NCI-H82 treated with DMSO at 0.1 percent for 48 hours (cell line): ENCODE measurements around the gene GPR176.

ENCODE experiments used
- DNase-seq: peaks from one replicate; lab custom pipeline; 2025; ENCODE audit not compliant: unreplicated experiment; lab: John Stamatoyannopoulos, UW

Gene GPR176, protein sequence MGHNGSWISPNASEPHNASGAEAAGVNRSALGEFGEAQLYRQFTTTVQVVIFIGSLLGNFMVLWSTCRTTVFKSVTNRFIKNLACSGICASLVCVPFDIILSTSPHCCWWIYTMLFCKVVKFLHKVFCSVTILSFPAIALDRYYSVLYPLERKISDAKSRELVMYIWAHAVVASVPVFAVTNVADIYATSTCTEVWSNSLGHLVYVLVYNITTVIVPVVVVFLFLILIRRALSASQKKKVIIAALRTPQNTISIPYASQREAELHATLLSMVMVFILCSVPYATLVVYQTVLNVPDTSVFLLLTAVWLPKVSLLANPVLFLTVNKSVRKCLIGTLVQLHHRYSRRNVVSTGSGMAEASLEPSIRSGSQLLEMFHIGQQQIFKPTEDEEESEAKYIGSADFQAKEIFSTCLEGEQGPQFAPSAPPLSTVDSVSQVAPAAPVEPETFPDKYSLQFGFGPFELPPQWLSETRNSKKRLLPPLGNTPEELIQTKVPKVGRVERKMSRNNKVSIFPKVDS

DNA sequence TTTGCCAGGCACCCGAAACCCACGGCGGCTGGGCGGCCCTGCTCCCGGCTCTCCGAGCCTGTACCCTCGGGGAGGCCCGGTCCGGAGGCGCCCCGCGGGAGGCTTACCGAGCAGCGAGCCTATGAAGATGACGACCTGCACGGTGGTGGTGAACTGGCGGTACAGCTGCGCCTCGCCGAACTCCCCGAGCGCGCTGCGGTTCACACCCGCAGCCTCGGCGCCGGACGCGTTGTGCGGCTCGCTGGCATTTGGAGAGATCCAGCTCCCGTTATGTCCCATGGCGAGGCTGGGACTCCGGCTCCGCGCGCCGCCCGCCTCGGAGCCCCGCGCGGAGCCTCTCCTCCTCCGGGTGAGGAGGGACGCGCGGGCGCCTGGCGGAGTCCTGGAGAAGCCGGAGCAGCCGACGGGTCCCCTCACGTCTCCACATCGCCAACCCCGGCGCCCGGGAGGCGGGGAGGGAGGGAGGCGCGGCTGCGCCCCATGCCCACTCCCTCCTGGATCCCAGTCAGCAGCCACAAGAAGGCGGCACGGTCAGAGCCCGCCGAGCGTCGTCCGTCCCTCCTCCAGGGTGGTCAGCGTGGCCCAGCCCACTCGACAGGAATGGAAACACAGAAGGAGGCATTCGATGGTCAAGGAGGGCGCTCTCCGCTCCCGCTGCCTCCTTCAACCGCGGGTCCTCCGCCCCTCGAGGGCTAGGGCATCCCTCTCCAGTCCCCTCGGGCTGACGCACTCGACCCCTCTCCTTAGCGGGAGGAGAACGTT lies at the start of gene GPR176:
GPR176 (minus strand) TSS at position 519 of the 762 bp plus-strand sequence; CDS start at position 279, 240 bp downstream.
- DNase-seq: no peak

DNA sequence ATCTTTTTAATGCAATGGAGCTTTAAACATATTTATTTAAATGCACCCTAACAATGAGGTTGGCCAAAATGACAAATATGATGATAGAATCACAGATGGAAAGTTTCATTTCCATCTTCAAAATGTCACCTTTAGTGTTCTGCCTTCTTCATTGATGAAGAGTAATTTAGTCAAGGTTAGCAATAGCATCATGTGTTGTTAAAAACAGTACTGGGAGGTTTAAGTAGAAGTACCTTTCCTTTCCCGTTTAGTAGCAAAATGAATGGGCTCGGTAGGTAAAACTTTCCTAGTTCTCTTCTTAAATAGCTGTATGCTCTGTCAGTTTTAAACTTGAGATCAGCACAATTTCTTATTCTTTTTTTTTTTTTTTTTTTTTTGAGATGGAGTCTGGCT lies 48.9 kb upstream of the GPR176 start:
- DNase-seq: no peak

DNA sequence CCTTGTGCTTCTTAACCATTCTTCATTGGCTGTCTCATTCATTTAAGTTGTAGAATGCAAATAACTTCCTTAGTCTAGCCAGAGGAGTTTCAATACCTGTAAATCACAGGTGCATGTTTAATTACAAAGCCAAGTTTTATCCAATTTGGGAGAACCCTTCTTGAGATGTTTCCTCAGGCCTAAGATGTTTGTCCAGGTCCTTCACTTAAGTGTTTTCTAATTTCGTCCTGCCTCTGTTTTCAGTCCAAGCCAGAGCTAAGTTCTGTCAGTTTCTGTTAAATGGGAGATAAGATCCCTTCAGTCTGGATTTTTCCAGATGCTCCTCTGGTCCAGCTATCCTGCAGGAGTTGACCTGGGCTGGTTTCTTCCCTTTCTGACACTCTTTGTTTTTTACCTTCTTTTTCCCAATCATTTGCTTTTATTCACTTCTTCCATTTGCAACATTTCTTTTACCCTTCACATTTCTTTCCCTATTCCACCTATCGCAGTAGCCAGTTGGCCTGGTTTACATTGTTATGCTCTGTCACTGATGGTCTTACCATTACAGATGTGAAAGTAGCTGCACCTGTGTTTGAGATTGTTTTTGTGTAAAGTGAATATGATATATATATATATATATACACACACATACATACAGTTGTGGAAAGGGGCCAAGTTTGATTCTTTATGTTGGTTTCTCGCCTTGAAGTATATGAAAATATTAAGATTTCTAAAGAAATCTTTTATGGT lies 48.4 kb upstream of the GPR176 start:
- DNase-seq: no peak

DNA sequence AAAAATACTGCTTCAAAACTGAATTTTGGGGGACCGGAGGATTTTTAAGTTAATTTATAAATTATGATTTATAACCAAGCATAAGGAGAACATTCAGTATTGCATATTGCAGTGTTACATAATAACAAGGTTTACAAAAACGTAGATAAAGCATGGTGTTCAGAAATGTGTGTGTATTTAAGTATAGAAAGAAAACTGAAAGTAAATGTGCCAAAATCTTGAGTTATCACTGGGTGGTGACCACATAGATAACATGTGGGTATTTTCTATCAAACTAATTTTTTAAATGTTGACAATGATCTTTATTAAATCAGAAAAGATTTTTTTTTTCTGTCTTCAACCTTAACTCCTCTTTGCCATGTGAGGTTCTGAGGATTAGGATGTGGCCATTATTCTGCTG lies 46.5 kb upstream of the GPR176 start:
- no peak for DNase-seq

DNA sequence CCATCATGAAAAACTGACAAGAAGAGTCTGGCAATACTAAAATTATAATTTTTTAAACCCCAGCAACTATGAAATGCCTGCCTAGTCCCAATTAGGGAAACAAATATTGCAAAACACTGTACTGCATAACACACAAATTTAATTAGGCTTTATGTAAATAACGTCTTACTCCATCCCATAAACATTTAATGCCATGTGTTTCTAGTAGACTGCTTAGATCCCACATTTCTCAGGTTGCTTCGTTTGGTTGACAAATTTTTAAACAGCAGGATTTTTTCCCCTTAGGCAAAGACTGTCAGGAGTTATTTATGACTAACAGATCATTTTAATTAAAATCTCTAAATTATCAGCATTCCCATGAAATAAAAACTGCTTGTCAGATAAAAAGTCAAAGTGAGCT lies 43.7 kb upstream of the GPR176 start:
- no peak for DNase-seq

DNA sequence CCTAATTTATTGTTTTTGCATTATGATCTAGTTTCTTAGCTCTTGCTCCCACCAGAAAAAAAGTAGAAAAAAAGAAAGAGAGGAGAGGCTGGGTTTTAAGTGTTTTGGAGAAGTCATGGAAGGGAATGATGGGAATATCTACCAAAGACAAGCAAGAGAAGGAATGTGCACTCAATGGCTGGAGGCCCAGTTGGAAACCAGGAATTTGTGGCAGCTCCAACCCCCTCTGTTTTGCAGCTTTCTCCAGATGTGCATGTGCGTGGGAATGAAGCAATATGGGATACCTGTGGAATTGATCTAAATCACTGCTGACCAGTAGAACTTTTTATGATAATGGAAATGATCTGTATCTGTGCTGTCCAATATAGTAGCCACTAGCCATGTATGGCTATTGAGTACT lies 41.0 kb upstream of the GPR176 start:
- no peak for DNase-seq

DNA sequence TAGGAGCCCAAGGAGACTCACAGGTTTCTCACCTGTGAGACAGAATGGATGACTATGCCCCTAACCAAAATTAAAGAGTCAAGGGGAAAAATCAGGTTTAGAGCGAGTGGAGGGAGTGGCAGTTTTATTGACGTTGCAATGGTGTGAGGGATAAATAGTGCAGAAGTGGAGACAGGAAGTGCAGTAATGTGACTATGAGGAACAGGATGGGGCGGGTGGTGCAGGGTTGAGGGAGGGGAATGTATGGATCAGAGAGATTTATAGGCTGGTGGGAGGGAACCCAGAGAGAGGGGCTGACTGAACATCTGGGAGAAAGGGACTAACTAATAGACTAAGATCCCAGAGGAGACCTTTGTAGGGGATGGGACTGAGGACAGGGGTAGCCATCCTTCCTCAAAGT lies 40.3 kb upstream of the GPR176 start:
- no peak for DNase-seq

DNA sequence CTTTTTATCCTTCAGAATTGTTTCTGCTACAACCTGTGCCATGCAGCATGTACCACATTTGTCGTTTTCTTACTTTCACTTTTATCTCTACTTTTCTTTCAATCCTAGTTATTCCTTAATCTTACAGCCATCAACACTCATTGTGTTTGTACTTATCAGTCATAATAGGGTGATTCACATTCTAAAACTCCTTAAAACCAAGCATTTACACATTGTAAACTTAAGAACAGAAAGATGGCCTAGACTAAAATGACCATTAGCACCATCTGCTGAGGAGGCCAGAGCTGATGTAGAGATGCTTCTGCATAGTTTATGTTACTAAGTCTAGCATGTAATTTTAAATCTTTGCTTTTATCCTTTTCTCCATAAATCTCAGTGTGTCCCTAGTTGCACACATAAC lies 39.3 kb upstream of the GPR176 start:
- DNase-seq: no peak

DNA sequence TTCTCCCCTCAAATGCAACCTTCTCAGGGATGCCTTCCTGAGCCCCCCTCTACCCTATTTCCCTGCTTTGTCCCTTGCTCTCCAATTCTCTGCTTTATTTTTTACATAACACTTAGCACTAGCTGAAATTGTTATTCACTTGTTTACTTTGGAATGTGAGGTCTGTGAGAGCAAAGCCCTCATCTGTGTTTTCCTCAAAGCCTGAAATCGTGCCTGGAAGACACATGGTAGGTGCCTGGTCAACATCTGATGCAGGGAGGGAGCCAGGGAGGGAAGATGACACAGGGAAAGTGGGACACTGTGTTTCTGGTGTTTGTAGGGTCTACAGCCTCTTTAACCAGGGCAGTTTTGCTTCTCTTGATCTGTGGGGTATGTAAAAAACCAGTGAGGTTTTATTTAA lies 37.4 kb upstream of the GPR176 start:
- DNase-seq: no peak

DNA sequence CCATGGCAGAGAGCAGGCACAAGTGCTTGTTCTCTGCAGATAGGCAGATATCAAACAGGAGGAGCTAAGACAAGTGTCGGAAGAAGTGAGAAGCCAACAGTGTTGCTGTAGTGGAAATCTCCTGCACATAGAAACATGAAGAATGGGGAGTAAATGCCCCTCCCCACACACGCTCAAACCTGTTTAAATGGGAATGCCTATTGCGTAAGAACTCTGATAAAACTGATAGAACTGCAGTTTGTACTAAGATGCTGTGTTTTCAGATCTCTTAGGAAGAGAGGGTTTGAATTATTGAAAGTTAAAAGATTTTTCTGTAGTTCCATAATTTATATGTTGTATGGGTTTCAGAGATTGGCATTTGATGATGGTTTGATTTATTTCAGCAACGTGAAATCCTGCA lies 33.5 kb upstream of the GPR176 start:
- DNase-seq: no peak

DNA sequence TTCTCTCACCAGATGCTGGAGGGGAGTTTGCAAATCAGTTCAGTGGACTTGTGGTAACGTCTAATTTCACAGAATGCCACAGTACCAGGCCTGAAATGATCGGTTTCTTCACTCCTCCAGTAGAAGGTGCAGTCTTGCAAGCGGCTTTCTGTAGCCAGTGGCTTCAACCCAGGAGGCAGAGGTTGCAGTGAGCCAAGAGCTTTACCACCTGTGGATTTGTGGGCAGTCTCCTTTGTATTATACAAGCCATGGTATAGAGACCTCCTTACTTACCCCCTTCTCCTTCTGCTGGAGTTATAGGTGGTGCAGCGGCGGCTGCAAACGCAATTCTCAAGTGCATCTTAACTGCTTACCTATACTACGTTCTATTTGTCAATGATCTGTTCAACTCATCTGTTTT lies 31.5 kb upstream of the GPR176 start:
- DNase-seq: no peak

DNA sequence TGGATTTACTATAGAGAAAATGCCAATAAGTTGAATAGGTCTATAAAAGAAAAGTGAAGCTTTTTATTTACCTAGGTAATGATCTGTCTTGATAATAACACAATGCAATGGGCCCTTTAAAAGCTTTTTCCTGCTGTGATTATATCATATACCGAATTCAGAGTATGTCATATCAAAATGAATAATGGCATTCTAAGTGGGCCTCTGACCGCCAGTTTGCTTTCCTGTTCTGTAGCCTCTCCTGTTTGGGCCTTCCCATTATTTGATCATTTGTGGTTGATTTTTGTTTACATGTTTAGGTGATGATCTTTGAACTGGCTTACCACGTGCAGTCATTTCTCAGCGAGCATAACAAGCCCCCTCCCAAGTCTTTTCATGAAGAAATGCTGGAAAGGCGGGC lies 28.8 kb upstream of the GPR176 start:
- no peak for DNase-seq

DNA sequence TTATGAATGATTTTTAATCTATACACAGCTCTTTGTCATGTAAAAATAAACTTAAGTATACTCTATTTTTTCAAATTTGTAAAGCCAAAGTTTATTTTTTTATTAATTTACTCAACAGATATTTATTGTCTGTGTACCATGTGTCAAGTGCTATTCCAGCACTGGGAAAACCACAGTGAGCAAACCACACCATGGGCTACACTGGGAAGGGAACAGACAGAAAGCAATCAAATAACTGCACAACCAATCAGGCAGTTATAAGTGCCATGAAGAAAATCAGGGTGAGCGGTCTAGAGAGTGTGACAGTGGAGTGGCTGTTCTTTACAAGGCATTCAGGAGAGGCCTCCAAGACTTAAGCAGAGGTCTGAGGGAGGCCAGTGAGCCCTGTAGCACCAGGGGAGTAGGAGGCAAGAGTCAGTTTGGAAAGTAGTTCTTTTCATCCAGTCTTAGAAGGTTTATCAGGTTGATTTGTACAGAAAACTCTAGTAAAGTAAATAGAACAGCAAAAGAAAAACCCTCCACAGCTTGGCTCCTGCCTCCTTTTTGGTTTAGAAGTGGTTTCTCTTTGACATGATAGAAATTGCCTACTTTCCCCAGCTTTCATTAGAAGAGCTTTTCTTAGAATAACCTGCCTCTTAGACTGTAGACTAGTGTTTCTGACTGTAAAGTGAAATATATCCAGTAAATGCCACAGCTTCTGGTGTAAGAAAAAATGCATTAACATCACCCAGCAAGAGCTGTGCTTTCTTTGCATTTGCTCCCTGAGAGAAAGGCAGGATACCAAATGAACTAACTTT lies 27.5 kb upstream of the GPR176 start:
- no peak for DNase-seq

DNA sequence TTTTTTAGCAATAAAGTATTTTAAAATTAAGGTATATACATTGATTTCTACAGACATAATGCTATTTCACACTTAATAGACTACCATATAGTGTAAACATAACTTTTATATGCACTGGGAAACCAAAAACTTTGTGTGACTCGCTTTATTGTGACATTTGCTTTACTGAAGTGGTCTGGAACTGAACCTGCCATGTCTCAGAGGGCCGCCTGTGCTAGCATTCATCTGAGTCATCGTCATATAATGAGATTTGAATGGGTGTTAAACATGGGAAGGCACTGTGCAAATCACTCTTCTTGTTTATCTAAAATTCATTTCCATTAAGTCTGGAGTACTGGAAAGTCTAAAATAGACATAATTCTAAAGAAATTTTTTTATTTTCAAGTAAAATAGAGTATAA lies 26.8 kb upstream of the GPR176 start:
- no peak for DNase-seq

DNA sequence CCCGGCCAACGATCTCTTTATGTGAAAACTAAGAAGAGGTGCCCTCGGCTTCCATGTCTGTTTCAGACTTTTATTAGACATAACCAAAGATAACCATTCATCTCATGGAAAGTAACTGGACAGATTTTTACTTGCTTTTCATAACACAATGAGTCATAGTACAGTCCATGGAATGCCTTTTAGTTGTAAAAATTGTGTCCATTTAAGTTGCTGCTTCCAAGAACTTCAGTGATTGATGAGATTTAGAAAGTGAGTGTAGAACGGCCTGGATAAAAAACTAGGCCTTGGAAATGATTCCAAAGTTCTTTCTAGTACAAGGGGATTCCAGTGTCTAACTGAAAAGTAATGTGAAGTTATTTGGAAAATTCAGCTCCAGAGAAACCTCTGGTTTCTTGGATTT lies 24.7 kb upstream of the GPR176 start:
- DNase-seq: no peak

DNA sequence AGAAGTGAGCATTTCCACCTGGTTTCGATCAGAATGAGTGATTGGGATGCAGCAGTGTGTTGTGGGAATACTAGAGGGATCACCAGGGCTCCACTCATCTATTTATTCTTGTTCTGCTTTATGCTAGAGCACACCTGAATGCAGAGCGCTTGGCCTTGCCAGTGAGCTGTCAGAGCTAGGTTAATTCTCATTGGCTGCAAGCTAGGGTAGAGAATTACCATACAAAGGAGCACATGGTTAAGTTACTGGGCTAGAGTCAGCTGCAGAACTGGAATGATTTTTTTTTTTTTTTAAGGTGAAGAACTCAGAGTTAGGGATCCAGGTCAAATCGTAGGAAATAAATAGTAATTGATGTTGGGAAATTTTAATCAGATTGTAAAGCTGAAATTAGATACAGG lies 22.7 kb upstream of the GPR176 start:
- DNase-seq: no peak

DNA sequence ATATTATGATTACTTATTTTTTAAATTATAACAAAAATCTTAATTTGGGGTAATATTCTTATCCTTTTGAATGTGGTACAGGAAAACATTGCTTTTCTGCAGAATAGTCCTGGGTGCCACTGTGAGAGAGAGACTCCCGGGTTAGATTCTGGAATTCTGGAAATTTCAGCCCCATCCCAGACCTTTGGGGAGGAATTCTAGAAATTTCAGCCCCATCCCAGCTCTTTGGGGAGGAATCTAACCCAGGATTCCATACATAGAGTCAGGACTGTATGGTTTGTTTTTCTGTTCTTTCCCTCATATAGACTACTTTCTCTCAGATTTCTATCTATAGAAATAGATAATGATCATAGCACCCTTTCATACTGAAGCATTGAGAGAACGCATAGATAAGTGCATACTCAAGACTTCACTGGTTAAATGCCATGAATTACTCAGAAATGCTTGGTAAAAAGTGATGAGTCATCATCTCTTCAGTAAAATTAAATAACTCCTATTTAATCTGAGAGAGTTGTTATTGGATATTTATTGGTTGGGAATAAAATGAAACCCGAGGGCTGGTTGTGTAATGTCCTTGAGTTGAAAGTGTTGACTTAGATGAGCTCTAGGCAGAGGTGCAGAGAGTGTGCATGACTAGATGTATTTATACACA lies 22.2 kb upstream of the GPR176 start:
- no peak for DNase-seq

DNA sequence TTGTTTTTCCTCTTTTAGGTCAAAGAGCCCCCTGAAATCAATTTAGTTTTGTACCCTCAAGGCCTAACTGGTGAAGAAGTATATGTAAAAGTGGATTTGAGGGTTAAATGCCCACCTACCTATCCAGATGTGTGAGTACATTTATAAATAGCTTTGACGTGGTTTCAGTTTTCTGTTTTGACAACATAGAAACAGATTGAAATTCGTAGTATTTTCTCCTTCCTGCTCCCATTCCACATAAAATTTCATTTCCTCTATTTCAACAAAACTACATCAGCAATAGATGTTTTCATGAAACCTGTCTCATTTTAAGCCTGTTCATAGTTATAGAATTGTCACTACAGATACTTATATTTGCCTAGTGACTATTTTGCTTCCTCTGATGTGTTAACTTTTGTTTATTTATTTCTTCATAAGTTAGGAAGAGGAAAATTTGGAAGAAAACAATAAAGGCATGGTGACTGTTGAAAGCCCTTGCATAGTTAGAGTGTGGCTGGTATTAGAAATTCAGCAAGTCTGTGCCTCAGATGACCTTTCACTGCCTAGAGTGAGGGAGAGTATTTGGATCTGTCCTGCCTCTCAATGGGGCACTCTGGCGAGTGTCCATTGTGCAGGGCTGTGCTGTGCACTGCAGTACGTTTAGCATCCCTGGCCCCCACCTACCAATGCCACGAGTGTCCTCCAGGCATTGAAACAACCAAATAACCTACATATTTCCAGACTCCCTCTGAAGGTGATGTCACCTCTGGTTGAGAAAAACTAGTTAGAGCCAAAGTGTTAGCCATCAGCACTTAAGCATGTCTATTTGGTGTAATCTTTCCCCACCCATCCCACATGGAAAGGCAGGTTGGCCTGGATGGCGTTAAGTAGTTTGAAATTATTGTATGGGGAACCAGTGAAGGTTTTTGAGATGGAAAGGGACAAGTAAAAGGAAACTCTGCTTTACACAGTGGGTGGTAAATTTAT lies 19.7 kb upstream of the GPR176 start:
- no peak for DNase-seq

DNA sequence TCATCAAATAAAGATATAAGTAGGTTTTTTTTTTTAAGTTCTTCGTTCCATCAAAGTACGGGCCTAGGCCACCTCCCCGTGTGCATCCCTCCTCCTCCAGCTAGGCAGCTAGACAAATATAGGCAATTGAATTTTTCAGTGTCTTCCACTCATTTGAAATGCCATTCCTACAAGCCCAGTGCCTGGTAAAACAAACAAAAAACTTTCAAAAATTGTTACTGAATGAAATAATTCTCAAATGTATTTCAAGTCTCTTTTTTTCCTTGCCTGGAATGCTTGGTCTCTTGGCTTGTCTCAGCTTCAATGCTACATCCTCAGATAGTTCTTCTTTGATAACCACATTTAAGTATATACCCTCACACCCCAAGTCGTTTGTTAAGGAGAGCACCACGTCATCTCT lies 17.6 kb upstream of the GPR176 start:
- no peak for DNase-seq
